ENCODE data around the gene CNGA1.

The CNGA1 gene

DNA sequence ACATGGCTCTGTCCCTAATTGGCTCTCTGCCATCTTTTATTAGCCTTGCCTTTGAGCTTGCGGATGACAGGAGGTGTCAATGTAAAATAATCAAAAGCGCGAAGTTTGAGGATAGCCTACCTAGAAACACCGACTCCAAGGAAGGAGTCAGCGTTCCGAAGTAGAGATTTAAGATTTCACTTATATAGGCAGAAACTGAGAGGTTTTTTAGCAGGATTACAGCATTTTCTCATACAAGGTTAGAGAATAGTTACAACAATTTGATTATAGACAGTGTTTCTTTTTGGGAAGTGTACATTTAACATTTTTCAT lies 101.6 kb downstream of the CNGA1 start:
- TF ChIP-seq, protein P1, sequence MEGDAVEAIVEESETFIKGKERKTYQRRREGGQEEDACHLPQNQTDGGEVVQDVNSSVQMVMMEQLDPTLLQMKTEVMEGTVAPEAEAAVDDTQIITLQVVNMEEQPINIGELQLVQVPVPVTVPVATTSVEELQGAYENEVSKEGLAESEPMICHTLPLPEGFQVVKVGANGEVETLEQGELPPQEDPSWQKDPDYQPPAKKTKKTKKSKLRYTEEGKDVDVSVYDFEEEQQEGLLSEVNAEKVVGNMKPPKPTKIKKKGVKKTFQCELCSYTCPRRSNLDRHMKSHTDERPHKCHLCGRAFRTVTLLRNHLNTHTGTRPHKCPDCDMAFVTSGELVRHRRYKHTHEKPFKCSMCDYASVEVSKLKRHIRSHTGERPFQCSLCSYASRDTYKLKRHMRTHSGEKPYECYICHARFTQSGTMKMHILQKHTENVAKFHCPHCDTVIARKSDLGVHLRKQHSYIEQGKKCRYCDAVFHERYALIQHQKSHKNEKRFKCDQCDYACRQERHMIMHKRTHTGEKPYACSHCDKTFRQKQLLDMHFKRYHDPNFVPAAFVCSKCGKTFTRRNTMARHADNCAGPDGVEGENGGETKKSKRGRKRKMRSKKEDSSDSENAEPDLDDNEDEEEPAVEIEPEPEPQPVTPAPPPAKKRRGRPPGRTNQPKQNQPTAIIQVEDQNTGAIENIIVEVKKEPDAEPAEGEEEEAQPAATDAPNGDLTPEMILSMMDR (conservative IDR thresholded peaks at IDR 0.05; ENCODE audit: control insufficient read depth, insufficient read depth, low read depth, low read length), result no peak
- no peak for DNase-seq (ENCODE audit: low read depth)
- peak overlapping the region; percentile 82 for H3K4me3 ChIP-seq (ENCODE audit: control insufficient read depth, low read depth, low read length)

DNA sequence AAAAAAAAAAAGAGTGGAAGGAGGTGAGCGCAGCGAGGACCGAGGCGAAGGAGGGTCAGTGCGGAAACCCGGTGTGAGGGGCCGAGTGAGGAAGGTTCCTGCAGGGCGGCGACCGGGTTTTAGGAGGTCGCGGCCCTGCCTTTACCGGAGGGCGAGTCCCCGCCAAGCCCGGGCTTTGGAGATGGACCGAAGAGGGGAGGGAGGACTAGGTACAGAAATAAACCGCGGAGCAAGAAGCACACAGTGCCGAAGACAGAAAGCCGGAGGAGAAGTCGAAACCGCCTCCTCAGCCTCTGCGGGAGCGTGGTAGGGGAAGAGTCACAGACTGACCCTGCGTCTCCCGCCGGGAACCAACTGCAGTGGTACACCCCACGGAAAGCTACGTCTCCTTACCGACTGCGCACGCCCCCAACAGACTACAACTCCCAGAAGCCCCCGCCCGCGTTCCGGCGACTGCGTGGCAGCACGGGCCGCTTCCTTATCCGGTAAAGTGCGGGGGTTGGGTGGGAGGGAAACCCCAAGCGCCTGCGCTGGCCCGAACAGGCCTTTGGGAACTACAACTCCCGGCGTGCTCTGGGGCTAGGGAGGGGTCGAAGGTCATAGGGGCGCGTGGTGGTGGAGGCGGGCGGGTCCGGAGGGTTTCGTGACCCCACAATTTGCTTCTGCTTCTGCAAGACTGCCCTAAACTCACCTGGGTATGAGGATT lies 102.1 kb downstream of the CNGA1 start, which contains the start of gene NFXL1:
Gene NFXL1 (minus strand): TSS at position 364 of the 706 bp plus-strand sequence. CDS start 380 bp downstream, outside the sequence.
- TF ChIP-seq, protein P1 (conservative IDR thresholded peaks at IDR 0.05; ENCODE audit: control insufficient read depth, insufficient read depth, low read depth, low read length), result no peak
- H3K4me3 ChIP-seq (ENCODE audit: control insufficient read depth, low read depth, low read length), result peak within 1 kb of the TSS; percentile 82
- DNase-seq (ENCODE audit: low read depth), result peak; percentile 95

DNA sequence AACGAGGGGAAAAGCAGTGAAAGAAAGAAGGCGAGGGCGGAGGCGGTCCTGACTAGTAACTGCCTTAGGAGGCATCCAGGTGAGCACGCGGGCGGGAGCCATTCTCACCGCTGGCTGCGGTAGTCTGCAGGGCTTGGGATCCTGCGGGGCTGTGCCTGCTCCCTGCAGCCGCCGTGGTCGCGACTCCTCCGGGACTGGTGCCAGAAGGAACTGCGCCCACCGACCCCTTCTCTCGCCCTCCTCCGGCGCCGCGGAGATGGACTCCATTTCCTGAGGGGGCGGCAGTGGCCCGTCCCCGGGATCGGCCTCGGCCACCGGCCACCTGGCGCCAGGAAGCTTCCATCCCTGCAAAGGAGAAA lies 102.6 kb downstream of the CNGA1 start:
- peak overlapping the region; percentile 82 for H3K4me3 ChIP-seq (ENCODE audit: control insufficient read depth, low read depth, low read length)
- TF ChIP-seq, protein P1 (conservative IDR thresholded peaks at IDR 0.05; ENCODE audit: control insufficient read depth, insufficient read depth, low read depth, low read length), result no peak
- DNase-seq (ENCODE audit: low read depth), result no peak

DNA sequence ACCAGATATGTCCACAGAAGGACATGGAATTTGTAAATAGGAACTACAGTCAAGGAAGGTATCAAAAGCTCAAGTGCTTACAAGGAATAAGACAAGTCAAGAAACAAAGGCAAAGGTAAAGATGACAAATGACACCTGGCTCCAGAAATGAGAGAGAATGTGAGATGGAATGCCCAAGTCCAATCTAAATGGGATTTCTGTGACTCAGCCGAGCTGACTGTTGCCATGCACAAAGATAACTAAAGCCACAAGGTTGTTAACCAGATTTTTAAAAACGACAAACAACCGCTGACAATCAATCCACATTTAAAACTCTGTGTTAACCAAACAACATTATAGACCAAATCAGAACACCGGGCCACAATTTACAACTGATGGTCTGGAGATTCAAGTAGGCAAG lies 103.2 kb downstream of the CNGA1 start:
- peak; percentile 42 for DNase-seq (ENCODE audit: low read depth)
- TF ChIP-seq, protein P1 (conservative IDR thresholded peaks at IDR 0.05; ENCODE audit: control insufficient read depth, insufficient read depth, low read depth, low read length), result no peak
- peak overlapping the region; percentile 82 for H3K4me3 ChIP-seq (ENCODE audit: control insufficient read depth, low read depth, low read length)

DNA sequence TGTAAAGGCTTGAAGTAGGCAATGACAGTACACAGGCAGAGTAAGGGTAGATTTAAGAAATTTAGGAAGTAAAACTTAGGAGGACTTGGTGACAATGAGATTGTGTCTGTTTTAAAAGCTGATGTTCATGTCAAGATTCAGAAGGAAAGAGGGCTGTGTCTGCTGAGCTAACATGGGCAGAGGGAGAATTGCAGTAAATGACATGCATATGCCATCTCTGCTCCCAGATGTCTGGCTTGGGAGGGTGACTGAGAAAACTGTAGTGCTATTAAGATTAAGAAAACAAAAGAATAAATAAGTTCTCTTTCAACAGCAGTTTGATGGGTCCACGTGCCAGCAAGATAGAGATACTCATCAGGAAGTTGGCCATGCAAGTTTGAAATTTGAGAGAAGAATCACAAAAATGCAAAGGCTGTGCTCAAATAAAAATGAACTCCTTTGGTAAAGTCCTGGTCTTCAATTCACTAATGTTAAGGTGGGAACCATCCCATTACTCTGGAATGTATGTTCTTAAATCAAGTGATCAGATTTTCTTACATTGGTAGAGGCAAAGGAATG lies 109.3 kb downstream of the CNGA1 start:
- DNase-seq (ENCODE audit: low read depth), result no peak
- no peak overlapping the region for H3K4me3 ChIP-seq (ENCODE audit: control insufficient read depth, low read depth, low read length)
- TF ChIP-seq, protein P1 (conservative IDR thresholded peaks at IDR 0.05; ENCODE audit: control insufficient read depth, insufficient read depth, low read depth, low read length), result no peak

DNA sequence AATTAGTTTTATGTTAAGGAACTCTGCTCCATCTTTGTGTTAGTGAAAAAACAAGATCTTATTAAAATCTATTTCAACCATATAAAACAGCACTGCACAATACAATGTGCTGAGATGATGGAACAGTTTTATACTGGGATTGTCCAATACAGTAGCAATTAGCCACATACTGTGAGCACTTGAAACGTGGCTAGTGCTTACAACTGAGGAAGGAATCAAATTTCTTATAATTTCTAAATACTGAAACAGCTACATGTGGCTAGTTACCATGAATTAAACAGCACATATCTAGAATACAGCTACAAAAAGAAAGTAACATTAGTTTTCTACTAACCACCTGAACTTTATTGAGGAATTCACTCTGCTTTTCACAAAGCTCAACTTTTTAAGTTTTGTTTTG lies 116.8 kb downstream of the CNGA1 start:
- TF ChIP-seq, protein P1 (conservative IDR thresholded peaks at IDR 0.05; ENCODE audit: control insufficient read depth, insufficient read depth, low read depth, low read length), result no peak
- no peak overlapping the region for H3K4me3 ChIP-seq (ENCODE audit: control insufficient read depth, low read depth, low read length)
- no peak for DNase-seq (ENCODE audit: low read depth)

Data from fibroblast of mammary gland (primary cell).